Kidney (tissue), 14 donors: ENCODE measurements around the gene MALSU1. TPM values are rescaled to one million over a fixed set of nuclear protein-coding genes. Genes with fewer than 3 reads are reported as not detected.

Source experiments
- DNase-seq, 5 donors: peaks; one replicate each; pipeline ENCODE4 v3.0.0-alpha.2; 2013 to 2020
- FAIRE-seq: peaks from 2 replicates; lab custom pipeline; 2012; peaks lifted over from hg19 to GRCh38; lab: Jason Lieb, UNC
- H3K27ac ChIP-seq, 2 donors: one replicate each; pipeline ENCODE4 v1.7.0; 2013; ENCODE audit warnings: low read depth in 2 of 2, low read length in 2 of 2, inconsistent platforms in 1 of 2
- H3K27me3 ChIP-seq: one replicate; pipeline ENCODE4 v1.7.1; 2013; ENCODE audit warnings: low read length, inconsistent platforms; ENCODE audit not compliant: control insufficient read depth, insufficient read depth
- H3K36me3 ChIP-seq, 3 donors: one replicate each; pipeline versions ENCODE4 v1.7.0 to v1.7.1; 2013; ENCODE audit warnings: low read length in 3 of 3, control low read depth in 1 of 3, inconsistent platforms in 1 of 3; ENCODE audit not compliant: insufficient read depth in 3 of 3, control insufficient read depth in 2 of 3
- H3K4me1 ChIP-seq, 3 donors: one replicate each; pipeline versions ENCODE4 v1.7.0 to v1.7.1; 2013; ENCODE audit warnings: low read length in 3 of 3, inconsistent platforms in 1 of 3, low read depth in 1 of 3; ENCODE audit not compliant: control insufficient read depth in 2 of 3, insufficient read depth in 2 of 3
- H3K4me3 ChIP-seq, 3 donors: one replicate each; pipeline versions ENCODE4 v1.7.0 to v1.8.1; 2013; ENCODE audit warnings: low read length in 3 of 3, control low read depth in 1 of 3, inconsistent platforms in 1 of 3
- H3K9ac ChIP-seq, 3 donors: one replicate each; pipeline versions ENCODE4 v1.7.0 to v1.7.1; 2013; ENCODE audit warnings: low read length in 3 of 3, control low read depth in 1 of 3, inconsistent platforms in 1 of 3
- H3K9me3 ChIP-seq, 3 donors: one replicate each; pipeline versions ENCODE4 v1.7.0 to v1.7.1; 2013; ENCODE audit warnings: low read length in 3 of 3, control low read depth in 1 of 3, inconsistent platforms in 1 of 3; ENCODE audit not compliant: control insufficient read depth in 2 of 3, insufficient read depth in 1 of 3
- CTCF ChIP-seq: IDR thresholded peaks from 3 replicates; pipeline ENCODE4 v1.5.1; 2012; ENCODE audit warnings: mild to moderate bottlenecking, moderate library complexity, borderline replicate concordance; ENCODE audit not compliant: insufficient read depth; ENCODE audit errors: extremely low read depth
- intact Hi-C: fragments of 100-400 bp; cut with DNase I; formaldehyde crosslinking; loops from one replicate; pipeline ENCODE4 v1.11.1; 2022
- polyA plus RNA-seq: library from polyadenylated mRNA; stranded (reverse); fragments of 350-450 nt; fragmentation: Illumina TruSeq; extraction: RNeasy Lipid Tissue Mini Kit (QIAGEN cat#74804); gene quantifications from one replicate; pipeline ENCODE4 v1.2.3, GENCODE V29; 2014; ENCODE audit warnings: low read depth, low replicate concordance; ENCODE audit not compliant: insufficient read depth
- total RNA-seq: library from RNA; stranded (reverse); fragmentation: NEBNext Ultra II Directional; extraction: Animal tissue kit (Norgen Biotek cat#: 25700); gene quantifications from one replicate; pipeline ENCODE4 v1.2.1, GENCODE V29; 2021
- donor health status: control.
- donor health status: control.
- donor health status: control.
- donor health status: control.
- donor health status: control.
- donor health status: DM: yes; HTN: yes; CAD: no.
- donor health status: Normal renal cell carcinoma (clear cell type).

Gene MALSU1
- total and polyA plus RNA-seq, 2 donors from 2014 or later: 40.3 to 94.9 TPM

GRCh38 chr7:23273141-23273599 lies 26.0 kb upstream of the MALSU1 start:
- intact Hi-C loops: no loop called here
- H3K36me3 ChIP-seq: no peaks in the 10 kb centered on the region
- DNase-seq (peak; percentile 83 to 88 (median 87)), FAIRE-seq (no peak)
- no peaks in the 10 kb centered on the region for H3K4me1 ChIP-seq
- H3K9me3 ChIP-seq: no peaks in the 10 kb centered on the region
- H3K4me3 ChIP-seq: peak overlapping the region in 1 of 3 donors; percentile 18
- no peaks in the 10 kb centered on the region for H3K27me3 ChIP-seq
- H3K27ac ChIP-seq: no peak overlapping the region
- peak; percentile 75 for TF ChIP-seq CTCF
- H3K9ac ChIP-seq: no peak overlapping the region

DNA sequence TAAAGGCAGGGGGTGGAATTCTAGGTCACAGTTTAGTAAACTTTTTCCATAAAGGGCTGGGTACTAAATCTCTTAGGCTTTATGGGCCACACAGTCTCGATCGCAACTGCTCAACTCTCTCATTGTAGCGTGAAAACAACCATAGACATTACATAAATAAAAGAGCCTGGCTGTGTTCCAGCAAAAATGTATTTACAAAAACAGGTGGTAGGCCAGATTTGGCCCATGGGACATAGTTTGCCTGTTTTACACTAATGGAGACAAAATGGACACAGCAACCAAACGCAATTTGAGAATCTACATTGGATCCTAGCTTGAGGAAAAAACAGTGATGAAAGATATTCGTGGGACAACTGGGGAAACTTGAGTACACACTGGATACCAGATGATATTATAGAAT lies 23.2 kb upstream of the MALSU1 start:
- Histone ChIP-seq H3K9ac (no peak overlapping the region), H3K27ac (no peak overlapping the region), H3K27me3 (no peaks in the 10 kb centered on the region), H3K36me3 (no peaks in the 10 kb centered on the region), H3K4me1 (no peaks in the 10 kb centered on the region), H3K4me3 (no peak overlapping the region), H3K9me3 (no peaks in the 10 kb centered on the region)
- DNase-seq (no peak), FAIRE-seq (no peak)
- intact Hi-C loops: no loop called here
- TF ChIP-seq CTCF: no peak

GRCh38 chr7:23276376-23276775 lies 22.8 kb upstream of the MALSU1 start:
- Histone ChIP-seq H3K4me1 (no peaks in the 10 kb centered on the region), H3K9me3 (no peaks in the 10 kb centered on the region), H3K4me3 (no peak overlapping the region), H3K36me3 (no peaks in the 10 kb centered on the region), H3K9ac (no peak overlapping the region), H3K27ac (no peak overlapping the region), H3K27me3 (no peaks in the 10 kb centered on the region)
- intact Hi-C loops: no loop called here
- no peak for FAIRE-seq
- no peak for DNase-seq
- no peak for TF ChIP-seq CTCF

- Histone ChIP-seq H3K4me3 (no peak overlapping the region), H3K9ac (no peak overlapping the region), H3K4me1 (no peaks in the 10 kb centered on the region), H3K9me3 (no peaks in the 10 kb centered on the region), H3K27ac (no peak overlapping the region), H3K27me3 (no peaks in the 10 kb centered on the region), H3K36me3 (no peaks in the 10 kb centered on the region)
- DNase-seq (no peak), FAIRE-seq (no peak)
- TF ChIP-seq CTCF: no peak
- intact Hi-C loops: no loop called here
Observed at GRCh38 chr7:23276947-23277346, 22.2 kb upstream of the MALSU1 start.
